22Rv1 (cell line): Measurements from ENCODE around the gene ANO3.

ENCODE experiments used
- H3K27ac ChIP-seq: fragments of 450-650 bp; 2 replicates; pipeline ENCODE4 v1.5.1; 2017
- CTCF ChIP-seq: fragments of 450-650 bp; IDR thresholded peaks from 2 replicates; pipeline ENCODE4 v1.5.1; 2017; ENCODE audit warnings: mild to moderate bottlenecking
- ZFX ChIP-seq: fragments of 450-650 bp; IDR thresholded peaks from 2 replicates; pipeline ENCODE4 v1.6.1; 2017; ENCODE audit warnings: antibody characterized with exemption, borderline replicate concordance

Gene ANO3

DNA sequence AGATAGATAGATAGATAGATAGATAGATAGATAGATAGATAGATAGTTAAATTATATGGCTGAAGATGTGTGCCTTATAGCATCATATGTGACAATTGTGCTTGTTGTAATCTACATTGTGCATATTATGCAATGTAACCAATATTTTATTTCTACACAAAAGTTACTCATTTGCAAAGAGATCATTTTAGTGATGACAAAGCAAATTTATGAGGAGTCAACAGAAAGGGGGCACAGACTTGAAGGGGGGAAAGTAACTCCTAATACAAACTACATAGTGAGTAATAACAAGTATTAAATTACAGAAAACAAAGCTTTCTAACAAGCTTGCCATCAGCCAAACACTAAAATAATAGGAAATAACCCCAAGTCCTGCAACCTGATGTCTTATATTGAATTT, 133.3 kb downstream of the ANO3 start:
- TF ChIP-seq CTCF (no peak), ZFX (no peak)
- no peak overlapping the region for H3K27ac ChIP-seq

- H3K27ac ChIP-seq = no peak overlapping the region
- TF ChIP-seq ZFX (no peak), CTCF (no peak)
These were observed 135.6 kb downstream of the ANO3 start for GRCh38 chr11:26467506-26467905.

DNA sequence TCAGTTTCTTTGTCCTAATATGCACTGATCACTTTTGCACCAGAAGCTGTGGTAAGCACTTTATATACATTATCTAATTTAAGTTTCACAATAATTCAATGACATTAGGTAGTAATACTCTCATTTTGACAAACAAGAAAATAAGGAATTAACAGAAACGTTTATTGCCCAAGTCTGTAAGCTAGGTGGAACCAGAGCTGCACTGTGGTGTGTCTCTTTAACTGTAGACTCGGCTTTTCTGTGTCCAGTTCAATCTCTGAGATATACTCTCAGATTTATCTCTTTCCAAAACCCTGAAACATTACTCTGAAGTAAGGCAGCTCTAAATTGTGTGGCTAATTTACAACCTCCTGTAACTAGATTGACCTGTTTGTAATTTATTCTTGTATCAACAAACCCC, 139.1 kb downstream of the ANO3 start:
- TF ChIP-seq CTCF (no peak), ZFX (no peak)
- H3K27ac ChIP-seq = no peak overlapping the region

GRCh38 chr11:26473216-26474194, 141.6 kb downstream of the ANO3 start:
- H3K27ac ChIP-seq = no peak overlapping the region
- TF ChIP-seq ZFX = no peak
- no peak for TF ChIP-seq CTCF

- H3K27ac ChIP-seq = no peak overlapping the region
- no peak for TF ChIP-seq CTCF
- TF ChIP-seq ZFX = no peak
These were observed 142.5 kb downstream of the ANO3 start for GRCh38 chr11:26474401-26474800.

DNA sequence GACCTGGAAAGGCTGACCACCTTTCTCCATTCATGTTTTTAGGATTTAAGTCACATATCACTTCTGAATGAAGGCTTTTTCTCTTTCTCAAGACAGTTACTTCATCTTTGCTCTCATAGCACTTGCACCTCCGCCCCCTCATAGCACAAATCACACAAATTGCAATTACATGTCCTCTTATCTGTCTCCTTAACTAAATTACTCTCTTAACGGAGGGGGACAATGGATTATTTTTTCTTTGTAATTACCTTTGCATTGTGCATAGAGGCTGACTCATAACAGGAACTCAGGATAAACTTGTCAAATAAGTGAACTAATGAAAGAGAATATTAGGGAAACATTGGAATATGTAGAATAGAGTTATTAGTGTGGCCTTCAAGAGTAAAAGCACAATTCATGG, 145.5 kb downstream of the ANO3 start:
- TF ChIP-seq CTCF (no peak), ZFX (no peak)
- H3K27ac ChIP-seq = no peak overlapping the region

GRCh38 chr11:26478710-26479109, 146.8 kb downstream of the ANO3 start:
- no peak overlapping the region for H3K27ac ChIP-seq
- TF ChIP-seq ZFX (no peak), CTCF (no peak)
